ENCODE data around the gene SLPI.

Gene SLPI

GRCh38 chr20:45218124-45218523, 36.2 kb downstream of the SLPI start:
- TF ChIP-seq CTCF (IDR thresholded peaks at IDR 0.05; ENCODE audit: borderline replicate concordance, control extremely low read depth, extremely low read depth, insufficient read depth, missing control alignments), result no peak
- DNase-seq (ENCODE audit: low spot score), result no peak
- in situ Hi-C loops (cut with MboI; ENCODE audit: low sequenced_read_pairs, unreplicated experiment), result no loop called here

GRCh38 chr20:45212836-45213235, 41.5 kb downstream of the SLPI start:
- no peak for DNase-seq (ENCODE audit: low spot score)
- no peak for TF ChIP-seq CTCF (IDR thresholded peaks at IDR 0.05; ENCODE audit: borderline replicate concordance, control extremely low read depth, extremely low read depth, insufficient read depth, missing control alignments)
- in situ Hi-C loops (cut with MboI; ENCODE audit: low sequenced_read_pairs, unreplicated experiment), result no loop called here

GRCh38 chr20:45211569-45212474, 42.5 kb downstream of the SLPI start:
- TF ChIP-seq CTCF (IDR thresholded peaks at IDR 0.05; ENCODE audit: borderline replicate concordance, control extremely low read depth, extremely low read depth, insufficient read depth, missing control alignments), result no peak
- in situ Hi-C loops (cut with MboI; ENCODE audit: low sequenced_read_pairs, unreplicated experiment), result no loop called here
- no peak for DNase-seq (ENCODE audit: low spot score)

GRCh38 chr20:45209924-45210323, 44.4 kb downstream of the SLPI start:
- TF ChIP-seq CTCF (IDR thresholded peaks at IDR 0.05; ENCODE audit: borderline replicate concordance, control extremely low read depth, extremely low read depth, insufficient read depth, missing control alignments), result no peak
- in situ Hi-C loops (cut with MboI; ENCODE audit: low sequenced_read_pairs, unreplicated experiment), result no loop called here
- DNase-seq (ENCODE audit: low spot score), result no peak

GRCh38 chr20:45206725-45207124, 47.6 kb downstream of the SLPI start, which contains the start of gene SEMG1:
Gene SEMG1, plus strand, starts transcription at chr20:45207033. Its CDS starts 21 bp downstream, at chr20:45207054.
- DNase-seq (ENCODE audit: low spot score), result no peak
- in situ Hi-C loops (cut with MboI; ENCODE audit: low sequenced_read_pairs, unreplicated experiment), result no loop called here
- TF ChIP-seq CTCF (IDR thresholded peaks at IDR 0.05; ENCODE audit: borderline replicate concordance, control extremely low read depth, extremely low read depth, insufficient read depth, missing control alignments), result no peak

Data from GM13976 (cell line).